VCaP (cell line): ENCODE measurements around the gene LRRC72.
"Not testable (repeated sequence)": the region's sequence is repeated elsewhere in the genome, so short reads cannot be mapped to it uniquely, and the experiment has no call there.

Source experiments
- H3K27ac ChIP-seq: fragments of 450-650 bp; 2 replicates; pipeline ENCODE4 v1.5.1; 2017
- CTCF ChIP-seq: fragments of 450-650 bp; conservative IDR thresholded peaks from 2 replicates; pipeline ENCODE4 v1.5.1; 2017; ENCODE audit warnings: mild to moderate bottlenecking, moderate library complexity

LRRC72 gene

GRCh38 chr7:16512097-16512496, 14.5 kb upstream of the LRRC72 start:
- no peak overlapping the region for H3K27ac ChIP-seq
- TF ChIP-seq CTCF, result no peak

GRCh38 chr7:16514271-16514670, 12.4 kb upstream of the LRRC72 start:
- no peak for TF ChIP-seq CTCF
- no peak overlapping the region for H3K27ac ChIP-seq

GRCh38 chr7:16514729-16515128, 11.9 kb upstream of the LRRC72 start:
- H3K27ac ChIP-seq, result no peak overlapping the region
- no peak for TF ChIP-seq CTCF

GRCh38 chr7:16515785-16516685, 10.6 kb upstream of the LRRC72 start:
- no peak overlapping the region for H3K27ac ChIP-seq
- TF ChIP-seq CTCF, result no peak

GRCh38 chr7:16519985-16520384, 6.6 kb upstream of the LRRC72 start:
- not testable (repeated sequence) for H3K27ac ChIP-seq

GRCh38 chr7:16524332-16524731, 2.3 kb upstream of the LRRC72 start:
- no peak overlapping the region for H3K27ac ChIP-seq
- no peak for TF ChIP-seq CTCF

- TF ChIP-seq CTCF, result no peak
- no peak overlapping the region for H3K27ac ChIP-seq
Measured at GRCh38 chr7:16528520-16528919, 1.9 kb downstream of the LRRC72 start.

- TF ChIP-seq CTCF, result no peak
- no peak overlapping the region for H3K27ac ChIP-seq
Measured at GRCh38 chr7:16529697-16530096, 3.1 kb downstream of the LRRC72 start.
